Activated T-cell treated with anti-CD3 and anti-CD28 coated beads, Interleukin-2, amount 50 U/mL, for 24 hours (primary cell): ENCODE data around the gene PRR18.
"Not testable (repeated sequence)": the region's sequence is repeated elsewhere in the genome, so short reads cannot be mapped to it uniquely, and the experiment has no call there.

ENCODE experiments used
- DNase-seq: peaks from one replicate; pipeline ENCODE4 v3.0.0-alpha.2; 2020
- H3K27ac Mint-ChIP-seq: 2 replicates; pipeline ENCODE4 v1.8.0; 2020; ENCODE audit warnings: mild to moderate bottlenecking, mixed read lengths
- H3K27me3 Mint-ChIP-seq: 2 replicates; pipeline ENCODE4 v1.8.0; 2020; ENCODE audit warnings: mixed read lengths
- H3K36me3 Mint-ChIP-seq: 2 replicates; pipeline ENCODE4 v1.8.0; 2020; ENCODE audit warnings: low read depth, mixed read lengths
- H3K4me1 Mint-ChIP-seq: 2 replicates; pipeline ENCODE4 v1.8.0; 2020; ENCODE audit warnings: low read depth, mixed read lengths
- H3K4me3 Mint-ChIP-seq: 2 replicates; pipeline ENCODE4 v1.8.0; 2020; ENCODE audit warnings: mild to moderate bottlenecking, moderate library complexity, mixed read lengths
- H3K9me3 Mint-ChIP-seq: 2 replicates; pipeline ENCODE4 v1.8.0; 2020; ENCODE audit warnings: mixed read lengths

Gene PRR18

GRCh38 chr6:166308033-166308768 is at the start of gene PRR18:
Gene PRR18, minus strand, starts transcription at chr6:166308392. Its CDS starts 250 bp downstream, at chr6:166308142.
- H3K27ac Mint-ChIP-seq, result peak within 1 kb of the TSS; percentile 19
- peak; percentile 49 for DNase-seq
- H3K27me3 Mint-ChIP-seq, result peaks cover 39% of the 10 kb centered on the region
- H3K4me1 Mint-ChIP-seq, result peaks cover 7% of the 10 kb centered on the region
- peak within 1 kb of the TSS; percentile 53 for H3K4me3 Mint-ChIP-seq
- no peaks in the 10 kb centered on the region for H3K36me3 Mint-ChIP-seq
- H3K9me3 Mint-ChIP-seq, result no peaks in the 10 kb centered on the region

- no peak overlapping the region for H3K4me3 Mint-ChIP-seq
- DNase-seq, result no peak
- H3K9me3 Mint-ChIP-seq, result peaks cover 9% of the 10 kb centered on the region
- no peak overlapping the region for H3K27ac Mint-ChIP-seq
- no peaks in the 10 kb centered on the region for H3K4me1 Mint-ChIP-seq
- H3K27me3 Mint-ChIP-seq, result peaks cover 21% of the 10 kb centered on the region
- H3K36me3 Mint-ChIP-seq, result no peaks in the 10 kb centered on the region
Observed at GRCh38 chr6:166355552-166355951, 47.4 kb upstream of the PRR18 start.

DNA sequence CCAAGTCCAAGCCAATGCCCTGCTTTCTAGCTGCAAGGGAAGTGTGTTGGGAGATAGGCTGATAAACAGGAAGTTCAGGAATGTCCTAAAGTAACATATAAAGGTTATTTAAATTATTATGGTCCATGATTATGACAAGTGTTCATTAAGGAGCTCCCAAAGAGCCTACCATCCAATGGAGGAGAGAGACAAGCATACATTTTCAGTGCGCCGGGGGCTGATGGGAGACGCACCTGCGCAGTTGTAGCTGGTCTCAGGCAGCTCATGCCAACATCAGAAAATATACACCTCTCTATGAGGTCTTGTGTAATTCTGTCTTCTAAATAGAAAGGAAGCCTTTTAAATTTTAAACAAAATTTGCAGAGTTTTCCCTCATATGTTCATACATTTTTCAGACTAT is 46.8 kb upstream of the PRR18 start:
- no peak overlapping the region for H3K4me3 Mint-ChIP-seq
- DNase-seq, result no peak
- H3K36me3 Mint-ChIP-seq, result no peaks in the 10 kb centered on the region
- no peaks in the 10 kb centered on the region for H3K4me1 Mint-ChIP-seq
- no peak overlapping the region for H3K27ac Mint-ChIP-seq
- H3K27me3 Mint-ChIP-seq, result peaks cover 18% of the 10 kb centered on the region
- peaks cover 12% of the 10 kb centered on the region for H3K9me3 Mint-ChIP-seq

- Mint-ChIP-seq H3K9me3 (peaks cover 12% of the 10 kb centered on the region), H3K4me3 (no peak overlapping the region), H3K4me1 (no peaks in the 10 kb centered on the region), H3K27ac (no peak overlapping the region), H3K27me3 (peaks cover 13% of the 10 kb centered on the region), H3K36me3 (no peaks in the 10 kb centered on the region)
- no peak for DNase-seq
Observed at GRCh38 chr6:166354143-166354542, 46.0 kb upstream of the PRR18 start.

GRCh38 chr6:166353507-166353906 is 45.3 kb upstream of the PRR18 start:
- Mint-ChIP-seq H3K4me3 (no peak overlapping the region), H3K4me1 (peaks cover 2% of the 10 kb centered on the region), H3K9me3 (peaks cover 12% of the 10 kb centered on the region), H3K27me3 (peaks cover 10% of the 10 kb centered on the region), H3K27ac (no peak overlapping the region), H3K36me3 (no peaks in the 10 kb centered on the region)
- DNase-seq, result no peak

- Mint-ChIP-seq H3K27me3 (peaks cover 5% of the 10 kb centered on the region), H3K4me1 (peaks cover 8% of the 10 kb centered on the region), H3K4me3 (no peak overlapping the region), H3K27ac (no peak overlapping the region), H3K9me3 (peaks cover 12% of the 10 kb centered on the region), H3K36me3 (no peaks in the 10 kb centered on the region)
- DNase-seq, result no peak
Observed at GRCh38 chr6:166352923-166353322, 44.7 kb upstream of the PRR18 start.

- Mint-ChIP-seq H3K4me1 (peaks cover 14% of the 10 kb centered on the region), H3K27me3 (peaks cover 3% of the 10 kb centered on the region), H3K36me3 (no peaks in the 10 kb centered on the region), H3K9me3 (peaks cover 12% of the 10 kb centered on the region), H3K27ac (no peak overlapping the region), H3K4me3 (no peak overlapping the region)
- DNase-seq, result no peak
Observed at GRCh38 chr6:166351715-166352285, 43.6 kb upstream of the PRR18 start.

DNA sequence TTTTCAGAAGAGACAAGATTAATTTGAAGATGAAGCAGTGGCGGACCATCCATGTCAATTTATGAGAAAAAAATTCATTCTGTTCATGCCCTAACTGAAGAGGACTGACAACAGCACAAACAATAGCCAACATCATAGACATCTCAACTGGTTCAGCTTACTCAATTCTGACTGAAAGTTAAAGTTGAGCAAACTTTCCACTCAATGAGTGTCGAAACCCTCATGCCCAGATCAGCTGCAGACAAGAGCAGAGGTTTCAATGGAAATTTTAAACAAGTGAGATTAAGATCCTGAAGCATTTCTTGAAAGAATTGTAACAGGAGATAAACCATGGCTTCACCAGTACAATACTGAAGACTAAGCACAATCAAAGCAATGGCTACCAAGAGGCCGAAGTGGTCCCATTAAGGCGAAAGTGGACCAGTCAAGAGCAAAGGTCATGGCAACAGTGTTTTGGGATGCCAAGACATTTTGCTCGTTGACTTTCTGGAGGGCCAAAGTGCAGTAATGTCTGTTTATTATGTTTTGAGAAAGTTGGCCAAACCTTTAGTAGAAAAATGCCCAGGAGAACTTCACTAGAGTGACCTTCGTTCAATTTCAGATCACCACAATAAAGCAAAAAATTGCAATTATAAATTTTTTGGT is 40.2 kb upstream of the PRR18 start:
- peaks cover 12% of the 10 kb centered on the region for H3K9me3 Mint-ChIP-seq
- H3K27me3 Mint-ChIP-seq, result no peaks in the 10 kb centered on the region
- H3K4me1 Mint-ChIP-seq, result peaks cover 15% of the 10 kb centered on the region
- no peak overlapping the region for H3K4me3 Mint-ChIP-seq
- no peaks in the 10 kb centered on the region for H3K36me3 Mint-ChIP-seq
- DNase-seq, result no peak
- H3K27ac Mint-ChIP-seq, result peak overlapping the region; percentile 31

DNA sequence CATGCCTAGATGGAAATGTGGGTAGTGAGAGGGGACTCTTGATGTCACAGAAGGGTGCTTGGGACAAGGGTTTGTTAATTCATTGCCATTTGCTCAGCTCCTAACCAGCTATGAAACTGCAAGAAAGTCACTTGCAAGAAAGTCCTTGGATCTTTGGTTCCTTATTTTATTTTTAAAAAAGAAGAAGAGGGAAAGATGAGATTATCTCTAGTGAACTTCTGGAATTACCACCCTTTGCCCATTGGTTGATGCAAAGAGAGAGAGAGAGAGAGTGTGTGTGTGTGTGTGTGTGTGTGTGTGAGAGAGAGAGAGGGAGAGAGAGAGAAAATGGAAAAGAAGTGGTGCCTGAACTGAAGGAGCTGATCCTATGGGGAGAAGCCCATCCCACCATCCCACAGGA is 38.8 kb upstream of the PRR18 start:
- no peak overlapping the region for H3K27ac Mint-ChIP-seq
- H3K9me3 Mint-ChIP-seq, result peaks cover 12% of the 10 kb centered on the region
- DNase-seq, result no peak
- H3K27me3 Mint-ChIP-seq, result no peaks in the 10 kb centered on the region
- H3K36me3 Mint-ChIP-seq, result peaks cover 5% of the 10 kb centered on the region
- peaks cover 19% of the 10 kb centered on the region for H3K4me1 Mint-ChIP-seq
- H3K4me3 Mint-ChIP-seq, result no peak overlapping the region

DNA sequence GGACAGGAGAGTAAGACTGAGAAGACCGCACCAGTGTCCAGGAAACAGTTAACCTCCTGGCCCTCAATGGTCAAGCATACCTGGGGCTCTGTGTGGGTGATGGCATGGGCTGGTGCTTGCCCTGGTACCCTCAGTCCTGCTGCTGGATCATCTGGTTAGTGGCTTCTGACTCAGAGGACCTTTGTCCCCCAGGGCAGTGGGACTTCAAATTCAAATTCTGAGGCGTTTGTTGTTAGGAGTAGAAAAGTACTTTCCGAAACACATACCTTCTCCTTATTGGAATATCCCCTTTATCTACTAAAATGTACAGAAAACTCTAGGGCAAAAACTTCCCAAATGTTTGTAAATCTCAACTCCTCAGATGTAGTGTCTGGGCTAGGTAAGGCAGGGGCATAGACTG is 38.3 kb upstream of the PRR18 start:
- DNase-seq, result no peak
- peaks cover 8% of the 10 kb centered on the region for H3K36me3 Mint-ChIP-seq
- H3K27ac Mint-ChIP-seq, result no peak overlapping the region
- peaks cover 8% of the 10 kb centered on the region for H3K9me3 Mint-ChIP-seq
- H3K4me1 Mint-ChIP-seq, result peaks cover 20% of the 10 kb centered on the region
- H3K4me3 Mint-ChIP-seq, result no peak overlapping the region
- H3K27me3 Mint-ChIP-seq, result no peaks in the 10 kb centered on the region

DNA sequence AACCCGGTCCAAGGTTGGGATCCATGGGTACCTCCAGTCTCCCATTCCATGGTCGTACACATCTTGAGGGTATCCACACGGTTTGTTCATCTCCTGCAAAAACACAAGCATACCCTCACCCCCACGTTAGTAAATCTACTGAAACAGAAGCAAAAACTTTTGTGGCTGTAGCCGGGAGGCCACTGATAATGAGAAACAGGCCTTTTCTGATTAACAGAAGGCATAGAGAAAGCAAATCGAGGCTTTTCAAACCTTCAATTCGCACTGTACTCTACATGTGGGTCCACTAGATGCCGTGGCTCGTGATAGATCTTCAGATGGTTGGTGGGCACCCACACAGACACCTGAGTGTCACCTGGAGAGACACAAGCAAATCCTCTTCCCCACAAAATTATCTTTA is 37.5 kb upstream of the PRR18 start:
- H3K27me3 Mint-ChIP-seq, H3K4me3 Mint-ChIP-seq, DNase-seq, H3K36me3 Mint-ChIP-seq, H3K9me3 Mint-ChIP-seq, H3K27ac Mint-ChIP-seq: not testable (repeated sequence)
- H3K4me1 Mint-ChIP-seq, result peaks cover 21% of the 10 kb centered on the region

DNA sequence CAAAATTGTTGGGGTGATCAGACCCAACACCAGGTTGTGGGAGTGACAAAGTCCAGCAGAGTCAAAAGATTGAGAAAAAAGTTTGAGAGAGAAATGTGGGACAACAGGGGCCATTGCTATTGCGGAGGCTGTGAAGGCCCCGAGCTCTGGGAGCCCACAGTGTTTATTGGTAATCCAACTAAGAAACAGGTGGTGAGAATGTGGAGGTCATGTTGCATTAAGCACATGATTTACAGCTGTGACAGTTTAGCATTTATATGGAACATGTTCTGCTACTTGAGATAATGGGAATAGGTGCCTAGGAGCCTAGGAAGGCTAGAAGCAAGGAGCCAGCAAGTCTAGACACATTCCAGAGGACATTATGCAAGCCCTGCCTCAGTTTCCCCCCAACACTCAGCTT is 36.7 kb upstream of the PRR18 start:
- H3K27ac Mint-ChIP-seq, H3K4me3 Mint-ChIP-seq, DNase-seq, H3K9me3 Mint-ChIP-seq, H3K36me3 Mint-ChIP-seq, H3K27me3 Mint-ChIP-seq: not testable (repeated sequence)
- peaks cover 21% of the 10 kb centered on the region for H3K4me1 Mint-ChIP-seq

GRCh38 chr6:166344240-166344639 is 36.0 kb upstream of the PRR18 start:
- Mint-ChIP-seq H3K9me3 (no peaks in the 10 kb centered on the region), H3K4me1 (peaks cover 21% of the 10 kb centered on the region), H3K27me3 (no peaks in the 10 kb centered on the region), H3K4me3 (no peak overlapping the region), H3K27ac (no peak overlapping the region), H3K36me3 (peaks cover 8% of the 10 kb centered on the region)
- no peak for DNase-seq

- Mint-ChIP-seq H3K27ac (peak overlapping the region; percentile 94), H3K9me3 (no peaks in the 10 kb centered on the region), H3K27me3 (no peaks in the 10 kb centered on the region), H3K4me3 (peak overlapping the region; percentile 94), H3K36me3 (peaks cover 8% of the 10 kb centered on the region), H3K4me1 (peaks cover 16% of the 10 kb centered on the region)
- no peak for DNase-seq
Observed at GRCh38 chr6:166343150-166343487, 34.9 kb upstream of the PRR18 start.
